SJSA1 (cell line): ENCODE results near the gene REG3G. TPM values are rescaled to one million over a fixed set of nuclear protein-coding genes. Genes with fewer than 3 reads are reported as not detected.

ENCODE experiments used
- DNase-seq, 2 experiments: peaks; one replicate each; pipeline ENCODE4 v3.0.0-alpha.2; 2015 to 2020; ENCODE audit warnings: low spot score in 2 of 2, low read depth in 1 of 2
- H3K27ac ChIP-seq: fragments of 250-450 bp; sonication (Bioruptor Pico); 2 replicates; pipeline ENCODE4 v1.5.1; 2020; ENCODE audit warnings: mild to moderate bottlenecking, moderate library complexity
- H3K27me3 ChIP-seq: fragments of 250-450 bp; sonication (Bioruptor Pico); replicated peaks from 2 replicates; pipeline ENCODE4 v1.5.1; 2020; ENCODE audit warnings: mild to moderate bottlenecking, moderate library complexity
- H3K36me3 ChIP-seq: fragments of 250-450 bp; sonication (Bioruptor Pico); 2 replicates; pipeline ENCODE4 v1.5.1; 2020; ENCODE audit warnings: mild to moderate bottlenecking
- H3K4me1 ChIP-seq: fragments of 250-450 bp; sonication (Bioruptor Pico); replicated peaks from 2 replicates; pipeline ENCODE4 v1.6.1; 2021; ENCODE audit warnings: mild to moderate bottlenecking
- H3K4me3 ChIP-seq: fragments of 250-450 bp; sonication (Bioruptor Pico); 2 replicates; pipeline ENCODE4 v1.5.1; 2020; ENCODE audit warnings: mild to moderate bottlenecking
- H3K9me3 ChIP-seq: fragments of 250-450 bp; sonication (Bioruptor Pico); replicated peaks from 2 replicates; pipeline ENCODE4 v1.5.1; 2020; ENCODE audit warnings: mild to moderate bottlenecking
- total RNA-seq: library from RNA; depleted of rRNA; stranded (reverse); fragments of >200 nt; shearing (Covaris generic); gene quantifications from 2 replicates; pipeline ENCODE4 v1.2.3, GENCODE V29; 2014; rRNA removed

REG3G gene
- total RNA-seq, 1 experiment from 2014 or later, result not detected

DNA sequence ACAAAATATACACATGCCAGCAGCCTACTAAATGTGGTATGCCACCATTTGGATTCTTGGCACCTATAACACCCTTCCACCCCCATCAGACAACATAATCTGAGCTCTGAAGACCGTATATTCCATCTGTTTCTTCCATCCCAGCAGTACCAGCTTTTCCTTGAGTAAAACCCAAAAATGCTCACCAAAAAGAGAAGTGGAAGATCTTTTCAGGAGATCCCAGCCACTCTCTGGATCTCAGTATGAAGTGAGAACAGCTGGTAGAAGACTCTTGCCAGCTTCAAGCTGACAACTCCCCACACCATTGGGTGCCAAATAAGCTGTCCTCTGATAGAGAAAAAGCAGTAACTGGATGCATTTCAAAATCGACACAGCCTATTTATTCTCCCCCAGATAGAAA is 39.7 kb downstream of the REG3G start:
- no peaks in the 10 kb centered on the region for H3K27me3 ChIP-seq
- no peaks in the 10 kb centered on the region for H3K9me3 ChIP-seq
- no peaks in the 10 kb centered on the region for H3K36me3 ChIP-seq
- DNase-seq, result no peak
- H3K4me1 ChIP-seq, result no peaks in the 10 kb centered on the region
- H3K27ac ChIP-seq, result no peak overlapping the region
- H3K4me3 ChIP-seq, result no peak overlapping the region

DNA sequence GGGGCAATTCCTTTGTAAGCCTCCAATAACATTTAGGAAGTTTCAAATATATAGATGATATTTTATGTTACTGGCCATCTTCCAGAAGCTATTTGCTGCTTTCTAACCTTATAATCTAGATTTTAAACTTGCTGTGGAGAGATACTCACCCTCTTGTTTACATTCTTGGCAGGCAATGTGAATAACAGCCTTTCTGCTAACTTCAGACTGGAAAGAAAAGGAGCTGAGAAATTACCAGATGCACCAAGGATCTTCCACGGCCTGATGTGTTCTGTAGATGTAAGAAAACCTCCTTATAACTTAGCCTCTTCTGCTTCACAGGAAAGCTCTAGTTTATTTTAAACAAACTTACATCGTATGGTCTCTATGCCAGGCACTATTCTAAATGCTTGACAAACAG is 45.6 kb downstream of the REG3G start:
- Histone ChIP-seq H3K4me3 (no peak overlapping the region), H3K36me3 (no peaks in the 10 kb centered on the region), H3K4me1 (no peaks in the 10 kb centered on the region), H3K27ac (no peak overlapping the region), H3K27me3 (no peaks in the 10 kb centered on the region), H3K9me3 (no peaks in the 10 kb centered on the region)
- no peak for DNase-seq

Other genes with a start within 250 kb of the REG3G start
- gene REG1B, start 62.3 kb downstream of the REG3G start, total RNA-seq, result not detected in 2 replicates
- gene REG1A, start 94.8 kb downstream of the REG3G start, total RNA-seq, result not detected in 2 replicates
- not detected in 2 replicates for gene REG3A, start 134.1 kb downstream of the REG3G start, total RNA-seq